H1 (cell line): ENCODE data around the gene SLC44A5. TPM values are rescaled to one million over a fixed set of nuclear protein-coding genes. Genes with fewer than 3 reads are reported as not detected.

Source experiments
- EGR1 ChIP-seq: IDR thresholded peaks from 2 replicates; pipeline ENCODE4 v1.6.1; 2011; ENCODE audit warnings: low read depth, low read length, borderline replicate concordance
- HDAC2 ChIP-seq, 2 experiments: fragments of 300-600 bp in 1 of 2; sonication (generic) in 1 of 2; IDR thresholded peaks; 2 replicates each; pipeline ENCODE4 v1.6.1; 2011 to 2012; ENCODE audit warnings: low read depth in 2 of 2, low read length in 2 of 2, mild to moderate bottlenecking in 2 of 2, moderate library complexity in 2 of 2, borderline replicate concordance in 1 of 2, inconsistent platforms in 1 of 2
- JUN ChIP-seq: IDR thresholded peaks from 2 replicates; pipeline ENCODE4 v1.6.1; 2011; ENCODE audit warnings: low read depth, mild to moderate bottlenecking, improper control_type of control experiment, low read length
- MAX ChIP-seq: IDR thresholded peaks from 2 replicates; pipeline ENCODE4 v1.6.1; 2012; ENCODE audit warnings: inconsistent platforms
- NANOG ChIP-seq: IDR thresholded peaks from 2 replicates; pipeline ENCODE4 v1.6.1; 2011; ENCODE audit warnings: low read length, low read depth, mild to moderate bottlenecking, inconsistent platforms; ENCODE audit not compliant: insufficient read depth, poor library complexity, severe bottlenecking
- TEAD4 ChIP-seq: IDR thresholded peaks from 2 replicates; pipeline ENCODE4 v1.6.1; 2012; ENCODE audit warnings: low read depth, low read length, inconsistent platforms, mixed read lengths
- polyA plus RNA-seq, 7 experiments: library from polyadenylated mRNA; depleted of rRNA in 3 of 7; stranded (reverse) in 5 of 7; unstranded in 2 of 7; fragments of >200 nt in 5 of 7; fragments of 200-250 nt in 2 of 7; gene quantifications; 1 replicate in 5 of 7; 2 replicates in 1 of 7; 4 replicates in 1 of 7; pipeline versions ENCODE4 v1.2.1 to v1.2.3, GENCODE V29; 2011 to 2013; ENCODE audit warnings: missing spikeins in 2 of 7, mixed read lengths in 2 of 7
- total RNA-seq: library from RNA; stranded (reverse); fragmentation: NEBNext Ultra II Directional; extraction: Animal tissue kit (Norgen Biotek cat#: 25700); gene quantifications from 2 replicates; pipeline ENCODE4 v1.2.1, GENCODE V29; 2021

Gene SLC44A5
- total and polyA plus RNA-seq, 2 of the 8 experiments (the other 6 are each of a cell fraction or from before 2014, with no cell fraction given) = 1.8 to 3.3 TPM

GRCh38 chr1:75198163-75198562 lies 412.8 kb downstream of the SLC44A5 start (continued):
- no peak for TF ChIP-seq EGR1
- TF ChIP-seq NANOG = no peak
- TF ChIP-seq HDAC2 (IDR thresholded peaks at IDR 0.05; ENCODE audit: borderline replicate concordance in 1 of 2, low read depth in 2 of 2, low read length in 2 of 2) = no peak
- no peak for TF ChIP-seq JUN
- no peak for TF ChIP-seq MAX
- TF ChIP-seq TEAD4 = no peak
